GM18868 (cell line): ENCODE data around the gene SHKBP1.
"Not testable (repeated sequence)": the region's sequence is repeated elsewhere in the genome, so short reads cannot be mapped to it uniquely, and the experiment has no call there.

Experiments
- ATAC-seq: cut with Tn5 transposase; IDR thresholded peaks from one replicate; pipeline ENCODE4 v1.9.1; 2021; ENCODE audit warnings: mild to moderate bottlenecking, moderate library complexity; ENCODE audit not compliant: unreplicated experiment

Gene SHKBP1

DNA sequence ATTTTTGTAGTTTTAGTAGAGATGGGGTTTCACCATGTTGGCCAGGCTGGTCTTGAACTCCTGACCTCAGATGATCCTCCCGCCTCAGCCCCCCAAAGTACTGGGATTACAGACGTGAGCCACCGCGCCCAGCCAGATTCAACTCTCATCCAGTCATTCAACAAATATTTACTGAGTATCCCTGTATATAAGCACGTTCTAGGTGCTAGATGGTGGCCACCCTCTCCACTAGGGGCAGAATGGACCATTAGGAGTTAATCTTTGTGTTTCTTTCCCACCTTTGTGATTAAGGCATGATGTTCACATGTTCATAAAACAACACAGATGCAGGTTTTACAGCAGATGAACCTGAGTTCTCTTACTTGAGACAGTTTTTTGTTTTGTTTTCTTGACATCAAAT lies 7.3 kb downstream of the SHKBP1 start:
- no peak for ATAC-seq

DNA sequence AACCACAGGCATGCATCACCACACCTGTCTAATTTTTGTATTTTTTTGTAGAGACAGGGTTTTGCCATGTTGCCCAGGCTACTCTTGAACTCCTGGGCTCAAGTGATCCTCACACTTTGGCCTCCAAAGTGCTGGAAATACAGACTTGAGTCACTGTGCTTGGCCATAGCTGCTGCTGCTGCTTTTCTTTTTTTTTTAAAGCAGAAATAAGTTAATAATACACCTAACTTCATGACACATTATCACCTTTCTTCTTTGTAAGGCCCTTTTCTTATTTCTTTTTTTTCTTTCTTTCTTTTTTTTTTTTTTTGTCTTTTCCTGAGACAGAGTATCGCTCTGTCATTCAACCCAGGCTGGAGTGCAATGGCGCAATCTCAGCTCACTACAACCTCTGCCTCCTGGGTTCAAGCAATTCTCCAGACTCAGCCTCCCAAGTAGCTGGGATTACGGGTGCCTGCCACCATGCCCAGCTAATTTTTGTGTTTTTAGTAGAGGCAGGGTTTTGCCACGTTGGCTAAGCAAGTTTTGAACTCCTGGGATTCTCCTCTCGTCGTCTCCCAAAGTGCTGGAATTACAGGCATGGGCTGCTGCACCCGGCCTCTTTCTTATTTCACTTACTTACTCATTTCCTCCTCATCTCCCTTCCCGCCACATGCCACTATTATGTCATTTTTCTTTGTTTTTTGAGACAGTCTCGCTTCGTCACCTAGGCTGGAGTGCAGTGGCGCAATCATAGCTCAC lies 8.7 kb downstream of the SHKBP1 start:
- no peak for ATAC-seq

DNA sequence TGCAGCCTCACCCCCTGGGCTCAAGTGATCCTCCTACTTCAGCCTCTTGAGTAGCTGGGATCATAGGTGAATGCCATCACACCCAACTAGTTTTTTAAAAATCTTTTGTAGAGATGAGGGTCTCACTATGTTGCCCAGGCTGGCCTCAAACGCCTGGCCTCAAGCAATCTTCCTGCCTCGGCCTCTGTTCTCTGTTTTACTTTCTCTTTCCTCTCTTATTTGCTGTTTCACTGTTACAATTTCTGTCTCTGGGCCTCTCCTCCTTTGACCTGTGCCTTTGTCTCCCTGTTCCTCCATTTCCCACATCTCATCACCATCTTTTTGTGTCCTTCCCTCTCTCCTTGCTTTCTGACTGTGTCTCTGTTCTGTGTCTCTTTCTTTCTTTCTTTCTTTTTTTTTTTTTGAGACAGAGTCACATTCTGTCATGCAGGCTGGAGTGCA lies 9.3 kb downstream of the SHKBP1 start:
- no peak for ATAC-seq

DNA sequence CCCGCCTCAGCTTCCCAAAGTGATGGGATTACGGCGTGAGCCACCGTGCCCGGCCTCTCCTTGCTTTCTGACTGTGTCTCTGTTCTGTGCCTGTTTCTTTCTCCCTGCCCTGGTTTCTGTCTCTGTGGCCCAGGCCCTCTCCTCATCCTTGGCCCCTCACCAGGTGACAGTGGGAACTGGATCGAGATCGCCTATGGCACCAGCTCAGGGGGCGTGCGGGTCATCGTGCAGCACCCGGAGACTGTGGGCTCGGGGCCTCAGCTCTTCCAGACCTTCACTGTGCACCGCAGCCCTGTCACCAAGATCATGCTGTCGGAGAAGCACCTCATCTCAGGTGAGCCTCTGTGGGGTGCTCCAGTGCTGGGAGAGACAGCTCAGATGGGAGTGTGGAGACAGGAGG lies 9.9 kb downstream of the SHKBP1 start:
- no peak for ATAC-seq

DNA sequence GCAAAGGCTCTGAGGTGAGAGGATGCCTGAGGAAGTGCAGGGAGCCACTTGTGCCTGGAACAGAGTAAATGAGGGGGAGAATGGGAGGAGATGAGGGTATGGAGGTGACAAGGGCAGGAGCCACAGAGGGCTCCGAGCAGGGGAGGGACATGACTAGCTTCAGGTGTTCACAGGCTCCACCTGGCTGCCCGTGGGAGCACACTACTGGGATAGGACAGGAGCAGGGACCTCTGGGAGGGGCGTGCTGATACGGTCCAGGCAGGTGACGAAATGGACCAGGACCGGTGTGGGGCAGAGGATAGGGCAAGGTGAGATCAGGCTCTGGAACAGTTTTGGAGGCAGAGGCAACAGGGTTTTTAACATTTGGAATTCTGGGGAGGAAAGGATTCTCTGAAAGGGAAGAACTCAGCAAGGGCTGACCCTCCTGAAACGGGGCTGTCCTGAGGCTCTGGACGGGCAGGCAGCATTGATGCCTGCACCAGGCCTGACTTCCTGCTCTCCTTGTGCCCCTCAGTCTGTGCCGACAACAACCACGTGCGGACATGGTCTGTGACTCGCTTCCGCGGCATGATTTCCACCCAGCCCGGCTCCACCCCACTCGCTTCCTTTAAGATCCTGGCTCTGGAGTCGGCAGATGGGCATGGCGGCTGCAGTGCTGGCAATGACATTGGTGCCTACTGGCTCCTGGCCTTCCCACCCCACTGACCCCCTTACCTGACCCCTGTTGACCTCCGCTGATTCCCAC lies 11.6 kb downstream of the SHKBP1 start:
- no peak for ATAC-seq

DNA sequence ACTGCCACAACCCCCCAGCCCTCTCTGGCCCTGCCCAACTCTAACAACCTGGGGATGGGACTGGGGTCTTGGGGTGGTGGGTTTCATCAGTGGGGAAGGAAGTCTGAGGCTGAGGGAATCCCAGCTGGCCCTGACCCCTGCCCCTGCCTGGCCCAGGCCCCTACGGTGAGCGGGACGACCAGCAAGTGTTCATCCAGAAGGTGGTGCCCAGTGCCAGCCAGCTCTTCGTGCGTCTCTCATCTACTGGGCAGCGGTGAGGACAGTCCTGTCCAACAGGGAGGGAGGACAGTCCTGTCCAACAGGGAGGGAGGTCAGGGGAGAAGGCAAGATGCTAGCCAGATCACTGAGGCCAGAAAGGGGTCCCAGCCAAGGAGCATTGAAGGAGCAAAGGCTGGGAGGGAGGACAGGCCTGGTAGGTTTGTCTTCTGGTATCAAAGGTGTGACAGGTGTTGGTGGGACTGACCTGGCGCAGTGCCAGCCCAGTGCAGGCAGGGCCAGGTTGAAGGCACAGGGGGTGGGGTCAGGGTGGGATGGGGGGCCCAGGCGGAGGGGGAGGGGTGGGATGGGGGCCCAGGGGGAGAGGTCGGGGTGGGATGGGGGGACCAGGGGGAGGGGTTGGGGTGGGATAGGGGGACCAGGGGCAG lies 12.4 kb downstream of the SHKBP1 start:
- no peak for ATAC-seq

DNA sequence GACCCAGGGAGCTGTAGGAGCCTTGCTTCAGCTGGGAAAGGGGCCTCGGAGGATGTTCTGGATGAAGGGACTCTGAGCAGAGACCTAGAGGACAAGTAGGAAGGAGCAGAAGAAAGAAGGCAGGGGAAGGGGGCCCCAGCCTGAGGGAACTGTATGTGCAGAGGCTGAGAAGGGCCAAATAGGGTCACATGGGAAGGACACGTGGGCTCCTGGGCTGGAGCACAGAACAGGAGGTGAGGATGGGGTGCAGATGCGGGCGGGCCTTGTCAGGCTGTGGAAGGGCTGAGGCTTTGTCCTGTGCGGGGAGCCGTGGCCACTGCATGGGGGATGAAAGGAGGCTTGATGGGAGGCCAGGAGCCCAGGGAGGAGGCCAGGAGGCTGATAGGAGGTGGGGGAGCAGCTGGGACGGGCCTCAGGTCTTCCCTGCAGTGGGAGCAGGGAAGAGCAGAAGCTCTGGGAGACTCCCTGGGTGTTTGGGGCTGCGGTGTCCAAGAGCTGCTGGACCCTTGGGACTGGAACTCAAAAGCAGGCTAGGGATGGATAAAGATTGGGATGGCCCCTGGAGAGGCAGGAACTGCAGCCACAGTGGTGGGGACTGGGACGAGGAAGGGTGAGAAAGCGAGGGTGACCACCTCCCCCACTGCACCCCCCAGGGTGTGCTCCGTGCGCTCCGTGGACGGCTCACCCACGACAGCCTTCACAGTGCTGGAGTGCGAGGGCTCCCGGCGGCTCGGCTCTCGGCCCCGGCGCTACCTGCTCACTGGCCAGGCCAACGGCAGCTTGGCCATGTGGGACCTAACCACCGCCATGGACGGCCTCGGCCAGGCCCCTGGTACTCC lies 13.1 kb downstream of the SHKBP1 start:
- no peak for ATAC-seq

DNA sequence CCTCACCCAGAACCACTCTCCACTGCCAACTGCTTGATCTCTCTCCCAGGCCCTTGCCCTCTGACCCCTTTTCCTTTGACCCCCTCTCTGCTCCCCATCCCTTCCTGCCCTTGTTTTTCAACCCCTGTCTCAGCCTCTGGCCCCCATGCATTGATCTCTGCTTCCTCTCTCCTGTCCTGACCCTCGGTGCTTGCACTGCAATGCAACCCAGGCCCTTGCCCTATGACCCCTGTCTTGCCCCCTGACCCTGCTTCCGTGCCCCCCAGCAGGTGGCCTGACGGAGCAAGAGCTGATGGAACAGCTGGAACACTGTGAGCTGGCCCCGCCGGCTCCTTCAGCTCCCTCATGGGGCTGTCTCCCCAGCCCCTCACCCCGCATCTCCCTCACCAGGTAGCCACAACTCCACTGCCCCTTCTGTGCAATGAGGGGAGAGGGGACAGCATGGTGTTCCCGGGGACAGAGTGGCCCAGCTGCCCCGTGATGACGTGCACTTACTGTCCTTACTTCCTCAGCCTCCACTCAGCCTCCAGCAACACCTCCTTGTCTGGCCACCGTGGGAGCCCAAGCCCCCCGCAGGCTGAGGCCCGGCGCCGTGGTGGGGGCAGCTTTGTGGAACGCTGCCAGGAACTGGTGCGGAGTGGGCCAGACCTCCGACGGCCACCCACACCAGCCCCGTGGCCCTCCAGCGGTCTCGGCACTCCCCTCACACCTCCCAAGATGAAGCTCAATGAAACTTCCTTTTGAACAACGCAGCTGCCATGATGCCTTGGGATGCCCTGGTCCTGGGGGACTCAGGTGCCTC lies 14.0 kb downstream of the SHKBP1 start:
- no peak for ATAC-seq

DNA sequence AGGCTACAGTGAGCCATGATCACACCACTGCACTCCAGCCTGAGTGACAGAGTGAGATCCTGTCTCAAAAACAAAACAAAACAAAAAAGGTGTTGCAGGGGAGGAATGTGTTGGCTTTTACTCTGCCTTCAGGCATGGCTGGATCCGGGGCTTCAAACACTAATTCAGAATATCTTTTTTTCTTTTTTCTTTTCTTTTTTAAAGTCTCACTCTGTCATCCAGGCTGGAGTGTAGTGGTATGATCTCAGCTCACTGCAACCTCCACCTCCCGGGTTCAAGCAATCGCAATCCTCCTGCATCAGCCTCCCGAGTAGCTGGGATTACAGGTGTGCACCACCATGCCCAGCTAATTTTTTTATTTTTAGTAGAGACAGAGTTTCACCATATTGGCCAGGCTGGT lies 15.1 kb downstream of the SHKBP1 start:
- not testable (repeated sequence) for ATAC-seq

DNA sequence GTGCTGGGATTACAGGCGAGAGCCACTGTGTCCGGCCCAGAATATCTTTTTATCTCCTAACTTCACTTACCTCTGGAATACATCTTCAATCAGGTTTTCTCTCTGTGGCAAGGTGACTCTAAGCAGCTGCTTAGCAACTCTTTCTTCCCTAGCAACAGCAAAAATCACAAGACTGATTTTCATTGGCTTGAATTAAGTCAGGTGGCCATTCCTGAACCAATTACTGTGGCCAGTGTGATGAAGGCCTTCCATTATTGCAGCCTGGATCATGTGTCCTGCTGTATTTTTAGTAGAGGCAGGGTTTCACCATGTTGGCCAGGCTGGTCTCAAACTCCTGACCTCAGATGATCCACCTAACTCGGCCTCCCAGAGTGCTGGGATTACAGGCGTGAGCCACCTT lies 15.5 kb downstream of the SHKBP1 start:
- ATAC-seq: no peak

DNA sequence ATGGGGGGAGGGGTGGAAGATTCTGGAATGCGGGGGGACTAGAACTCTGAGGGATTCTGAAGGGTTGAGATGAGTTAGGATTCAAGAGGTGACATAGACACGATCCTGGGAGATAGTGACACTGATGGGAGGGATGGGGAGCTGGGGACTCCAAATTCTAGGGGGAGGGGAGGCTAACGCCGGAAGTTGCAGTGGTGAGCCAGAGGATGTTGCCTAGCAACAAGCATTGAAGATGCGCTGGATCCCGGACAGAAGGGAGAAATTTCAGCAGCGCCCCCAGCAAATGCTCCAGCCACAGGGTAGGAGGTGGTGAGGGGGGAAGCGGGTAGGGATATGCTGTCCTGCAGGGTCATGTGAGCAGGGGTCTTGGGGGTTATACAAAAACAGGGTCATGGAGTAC lies 17.6 kb downstream of the SHKBP1 start:
- ATAC-seq: no peak

DNA sequence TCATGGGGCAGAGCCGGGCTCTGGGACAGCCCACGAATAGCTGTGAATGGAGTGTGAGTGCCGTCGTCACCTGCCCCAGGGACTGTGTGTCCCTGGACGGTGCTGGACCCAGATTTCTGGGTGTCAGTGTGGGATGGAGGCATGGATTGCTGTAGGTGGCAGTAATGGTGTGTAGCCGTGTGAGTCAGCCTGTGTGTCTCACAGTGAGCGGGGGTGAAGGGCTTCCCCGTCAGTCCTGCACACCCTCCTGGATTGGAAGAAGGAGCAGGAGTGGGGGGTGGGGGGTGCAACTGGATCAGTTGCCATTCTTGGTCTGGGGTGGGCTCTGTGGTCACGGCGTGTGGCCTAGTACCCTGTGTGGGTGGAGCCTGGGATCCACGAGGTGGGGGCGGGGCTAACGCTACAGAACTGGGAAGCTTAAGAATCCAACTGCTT lies 18.0 kb downstream of the SHKBP1 start:
- no peak for ATAC-seq

DNA sequence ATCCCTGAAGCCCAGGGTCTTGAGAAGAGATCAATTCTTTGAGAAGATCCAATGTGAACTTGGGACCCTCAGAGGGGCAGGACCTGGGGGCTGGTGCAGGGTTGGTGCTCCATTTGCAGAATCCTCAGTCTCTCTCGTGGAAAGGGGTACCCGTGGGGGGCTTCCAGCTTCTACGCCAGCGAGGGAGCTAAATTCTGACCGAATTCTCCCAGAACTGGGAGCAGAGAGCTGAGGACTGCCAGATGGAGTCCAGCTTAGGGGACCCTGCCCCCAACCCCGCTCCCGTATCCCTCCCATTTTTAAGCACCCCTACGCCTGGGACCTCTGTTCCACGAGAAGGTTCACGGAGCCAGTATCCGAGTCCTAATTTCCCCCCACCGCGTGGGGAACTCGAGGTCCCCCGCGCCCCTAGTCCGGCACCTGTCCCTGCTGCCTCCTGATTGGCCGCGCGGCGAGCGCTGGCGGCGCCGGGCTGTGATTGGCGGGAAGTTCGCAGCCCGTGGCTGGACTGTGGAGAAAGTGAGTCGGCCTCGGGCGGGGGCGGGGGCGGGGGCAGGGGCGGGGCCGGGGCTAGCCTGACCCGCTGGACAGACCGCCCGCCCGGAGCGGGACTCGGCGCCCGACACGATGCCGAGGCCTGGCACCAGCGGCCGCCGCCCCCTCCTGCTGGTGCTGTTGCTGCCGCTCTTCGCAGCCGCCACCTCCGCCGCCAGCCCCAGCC lies 20.1 kb downstream of the SHKBP1 start:
- ATAC-seq: no peak

DNA sequence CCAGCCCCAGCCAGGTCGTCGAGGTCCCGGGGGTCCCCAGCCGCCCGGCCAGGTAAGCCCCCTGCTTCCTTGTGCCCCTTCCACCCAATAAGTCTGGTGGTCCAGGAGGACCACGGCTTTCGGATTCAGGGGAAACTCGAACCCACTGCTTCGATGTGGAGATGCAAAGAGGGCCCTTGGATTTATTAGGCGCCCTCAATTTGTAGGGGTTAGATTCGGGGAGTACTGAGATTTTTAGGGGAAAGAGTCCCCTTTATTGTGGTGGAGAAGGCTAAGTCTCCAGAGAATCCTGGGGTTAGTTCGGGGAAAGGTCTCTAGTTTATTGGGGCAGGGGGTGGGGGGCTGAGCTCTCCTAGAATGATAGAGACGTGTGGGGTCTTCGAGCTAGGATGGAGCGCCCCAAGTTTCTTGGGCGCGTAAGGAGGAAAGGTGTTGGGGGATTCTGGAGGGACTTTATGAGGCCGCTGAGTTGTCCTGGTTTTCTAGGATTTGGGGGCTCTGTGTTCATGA lies 20.7 kb downstream of the SHKBP1 start:
- ATAC-seq: no peak

DNA sequence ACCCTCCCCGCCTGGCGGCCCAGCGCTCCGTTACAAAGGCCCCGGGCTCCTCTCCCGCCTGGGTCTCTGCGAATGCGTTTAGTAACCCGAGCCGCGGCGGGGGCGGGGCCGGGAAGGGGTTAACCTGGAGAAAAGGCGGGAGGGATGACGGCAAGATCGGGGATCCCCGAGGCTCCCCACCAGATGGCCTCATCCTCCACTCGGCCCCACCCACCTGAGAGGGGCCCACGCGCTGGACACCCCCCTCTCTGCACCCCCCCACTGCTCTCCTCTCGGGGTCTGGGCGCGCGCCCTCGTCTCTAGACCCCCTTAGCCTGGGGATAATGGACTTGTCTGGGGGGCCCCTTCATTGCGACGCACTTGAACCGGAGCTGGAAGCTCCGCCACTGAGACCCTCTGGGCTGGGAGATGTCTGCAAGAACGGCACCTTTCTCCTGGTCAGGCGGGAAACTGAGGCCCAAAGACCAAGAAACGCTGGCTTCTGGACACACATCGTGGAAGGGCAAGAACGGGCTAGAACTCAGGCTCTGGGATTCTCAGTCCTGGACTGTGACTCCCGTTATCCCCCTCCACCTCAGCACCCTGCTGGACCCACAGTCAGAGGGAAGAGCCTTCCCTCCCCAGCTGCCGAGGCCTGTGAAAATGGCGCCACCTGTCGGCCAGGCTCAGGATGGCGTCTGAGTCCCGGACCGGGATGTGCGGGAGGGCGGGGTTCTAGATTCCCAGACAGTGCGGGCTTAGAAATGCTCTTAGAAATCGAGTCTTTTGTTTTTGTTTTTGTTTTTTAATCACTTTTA lies 21.6 kb downstream of the SHKBP1 start:
- ATAC-seq: no peak

DNA sequence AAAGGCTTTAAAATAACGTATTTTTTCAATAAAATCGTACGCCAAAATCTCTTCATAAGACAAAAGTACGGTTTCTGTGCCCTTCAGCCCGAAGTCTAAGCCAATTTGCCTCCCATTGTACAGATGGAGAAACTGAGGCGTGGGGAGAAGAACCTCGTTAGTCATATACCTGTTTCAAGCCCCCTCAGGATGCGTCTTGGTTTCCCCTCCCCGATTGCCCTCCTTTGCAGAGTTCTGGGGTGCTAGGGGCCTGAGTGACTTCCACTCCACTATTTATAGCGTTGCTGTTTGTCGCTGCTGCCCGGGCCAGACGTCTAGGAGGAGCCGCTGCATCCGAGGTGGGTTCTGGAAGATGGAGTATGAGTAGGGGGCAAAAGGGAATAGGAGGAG lies 22.2 kb downstream of the SHKBP1 start:
- no peak for ATAC-seq

DNA sequence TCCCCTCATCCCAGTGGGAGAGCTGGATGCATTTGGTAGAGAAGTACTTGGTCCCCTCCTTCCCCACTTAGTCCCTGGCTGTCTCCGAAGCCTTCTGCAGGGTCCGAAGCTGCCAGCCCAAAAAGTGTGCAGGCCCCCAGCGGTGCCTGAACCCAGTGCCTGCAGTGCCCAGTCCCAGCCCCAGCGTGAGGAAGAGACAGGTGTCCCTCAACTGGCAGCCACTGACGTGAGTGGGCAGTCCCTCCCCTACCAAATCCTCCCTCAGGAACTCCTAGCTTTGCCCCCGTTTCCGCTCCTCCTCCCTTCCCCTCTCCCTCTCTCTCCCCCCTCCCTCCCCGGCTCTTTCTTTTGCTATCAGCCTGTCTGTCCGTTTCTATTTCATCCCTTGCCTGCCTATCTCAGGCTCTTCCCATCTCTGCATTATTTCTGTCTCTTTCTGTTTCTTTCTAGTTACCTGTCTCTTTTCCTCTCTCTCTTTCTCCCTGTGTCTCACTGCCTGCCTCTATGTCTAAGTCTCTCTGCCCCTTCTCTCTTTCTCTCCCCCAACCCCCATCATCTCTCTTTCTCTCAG lies 22.7 kb downstream of the SHKBP1 start:
- ATAC-seq: no peak

DNA sequence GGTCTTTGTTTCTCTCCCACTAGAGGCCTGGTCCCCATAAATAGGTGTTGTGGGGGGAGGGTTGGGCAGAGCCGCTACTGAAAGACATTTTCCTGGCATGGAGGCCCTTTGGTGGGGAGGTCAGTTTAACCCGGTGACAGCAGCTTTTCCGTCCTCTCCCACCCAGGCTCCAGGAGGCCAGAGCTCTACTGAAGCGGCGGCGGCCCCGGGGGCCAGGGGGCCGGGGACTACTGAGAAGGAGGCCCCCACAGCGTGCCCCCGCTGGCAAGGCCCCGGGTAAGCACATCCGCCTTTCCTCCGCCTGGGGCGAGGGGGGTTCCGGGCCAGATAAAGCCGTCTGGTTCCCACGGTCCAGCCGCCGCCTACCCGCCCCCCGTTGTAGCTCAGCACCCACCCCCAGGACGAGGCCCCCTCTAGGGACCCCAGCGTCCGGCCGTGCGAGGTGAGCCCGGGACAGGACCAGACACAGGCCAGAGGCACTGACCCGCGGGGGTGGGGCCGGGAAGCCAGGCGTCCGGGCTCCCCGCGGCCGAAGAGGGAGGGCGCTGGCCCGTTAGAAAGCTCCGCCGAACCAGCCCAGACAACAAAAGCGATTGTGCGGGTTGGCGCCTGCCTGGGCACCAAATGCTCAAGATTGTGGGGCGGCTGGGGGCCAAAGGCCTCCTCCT lies 23.4 kb downstream of the SHKBP1 start:
- no peak for ATAC-seq
